Measurements from ENCODE around the gene SCYL1.

SCYL1 gene

GRCh38 chr11:65524741-65525545, at the start of gene SCYL1:
Gene SCYL1, plus strand, starts transcription at chr11:65525083. Its CDS starts 71 bp downstream, at chr11:65525154.
- CTCF ChIA-PET: interaction anchor here (0.5 to 4.4 kb wide), 10 partner anchors 14 to 259 kb away, joined by 3 to 35 read pairs (median 5); no protein-coding TSS in a partner anchor
- H3K4me3 ChIP-seq (ENCODE audit: low read depth, low read length): peak within 1 kb of the TSS; percentile 85
- no peak for TF ChIP-seq CTCF (IDR thresholded peaks at IDR 0.05; ENCODE audit: insufficient read depth, low read length, missing control alignments)
- POLR2A ChIA-PET: interaction anchor here (1.2 to 2.2 kb wide), 9 partner anchors 11 to 102 kb away, joined by 3 to 8 read pairs (median 6); partner anchors contain the start of genes MALAT1 and NEAT1
- DNase-seq (ENCODE audit: low read depth, low spot score): no peak

GRCh38 chr11:65476632-65477148, 48.2 kb upstream of the SCYL1 start:
- TF ChIP-seq CTCF (IDR thresholded peaks at IDR 0.05; ENCODE audit: insufficient read depth, low read length, missing control alignments): no peak
- POLR2A ChIA-PET: interaction anchor here (0.7 to 26.0 kb wide), 8 partner anchors 13 to 55 kb away, joined by 3 to 1229 read pairs (median 4); partner anchors contain the start of genes MALAT1 and NEAT1

GRCh38 chr11:65477149-65477965, 47.5 kb upstream of the SCYL1 start:
- no peak for DNase-seq (ENCODE audit: low read depth, low spot score)
- ChIA-PET POLR2A (interaction anchor here (0.6 to 26.0 kb wide), 12 partner anchors 8 to 100 kb away, joined by 3 to 1229 read pairs (median 4); partner anchors contain the start of genes MALAT1 and NEAT1), CTCF (interaction anchor here (0.9 to 5.8 kb wide), 12 partner anchors 7 to 110 kb away, joined by 3 to 96 read pairs (median 4); no protein-coding TSS in a partner anchor)
- no peak for TF ChIP-seq CTCF (IDR thresholded peaks at IDR 0.05; ENCODE audit: insufficient read depth, low read length, missing control alignments)
- peak overlapping the region; percentile 78 for H3K4me3 ChIP-seq (ENCODE audit: low read depth, low read length)

More at GRCh38 chr11:65476632-65477148, 48.2 kb upstream of the SCYL1 start:
- CTCF ChIA-PET: interaction anchor here (0.9 to 5.8 kb wide), 7 partner anchors 13 to 96 kb away, joined by 3 to 96 read pairs (median 3); no protein-coding TSS in a partner anchor
- no peak for DNase-seq (ENCODE audit: low read depth, low spot score)
- H3K4me3 ChIP-seq (ENCODE audit: low read depth, low read length): peak overlapping the region; percentile 78

DNA sequence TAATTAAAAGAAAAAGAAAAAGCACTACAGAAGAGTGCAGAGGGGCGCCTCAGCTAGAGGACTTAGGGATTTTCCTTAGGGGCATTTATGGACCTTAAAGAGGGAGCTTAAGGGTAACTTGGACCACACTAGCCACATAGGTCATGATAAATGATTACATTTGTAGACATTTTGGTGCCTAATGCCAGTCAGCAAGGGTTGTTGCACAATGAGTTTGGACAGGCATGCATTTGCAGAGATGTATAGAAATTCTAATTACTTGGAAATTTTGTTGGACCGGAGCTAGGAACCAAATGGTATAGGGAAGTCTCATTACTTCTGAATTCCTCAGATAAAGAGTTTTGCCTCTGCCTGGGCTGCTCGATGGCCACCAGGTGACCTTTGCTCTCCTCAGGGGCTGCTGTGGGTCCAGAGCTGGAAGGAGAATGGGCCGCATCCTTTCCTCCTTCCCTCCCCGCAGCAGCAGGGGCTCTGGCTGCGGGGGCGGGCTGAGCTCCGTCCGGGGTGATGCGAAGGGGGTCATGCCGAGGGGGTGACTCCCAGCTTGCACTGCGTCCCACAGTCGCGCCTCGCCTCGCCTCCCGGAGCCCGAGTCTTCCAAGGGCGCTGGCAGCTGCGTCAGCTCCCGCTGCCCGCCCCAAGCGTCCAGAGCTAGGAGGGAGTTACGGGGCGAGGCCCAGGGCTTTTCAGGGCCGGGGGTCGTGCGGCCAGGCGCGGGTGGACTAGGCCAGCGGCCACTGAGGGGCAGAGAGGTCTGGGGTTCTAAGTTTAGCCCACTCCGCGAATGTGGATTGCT, 46.3 kb upstream of the SCYL1 start:
- POLR2A ChIA-PET: interaction anchor here (0.6 to 26.0 kb wide), 10 partner anchors 12 to 57 kb away, joined by 3 to 1229 read pairs (median 6); partner anchors contain the start of genes MALAT1 and NEAT1
- TF ChIP-seq CTCF (IDR thresholded peaks at IDR 0.05; ENCODE audit: insufficient read depth, low read length, missing control alignments): no peak
- H3K4me3 ChIP-seq (ENCODE audit: low read depth, low read length): peak overlapping the region; percentile 39
- CTCF ChIA-PET: interaction anchor here (0.6 to 5.8 kb wide), 15 partner anchors 8 to 112 kb away, joined by 3 to 96 read pairs (median 5); partner anchors contain the start of genes MALAT1 and SCYL1
- no peak for DNase-seq (ENCODE audit: low read depth, low spot score)
